ENCODE results near the gene TMEM132A. TPM values are rescaled to one million over a fixed set of nuclear protein-coding genes. Genes with fewer than 3 reads are reported as not detected.

TMEM132A gene
- polyA plus RNA-seq, 1 of the 3 experiments (the other 2 are of a cell fraction), result 66.9 TPM

- Histone ChIP-seq H3K4me2 (peak overlapping the region; percentile 99), H3K27ac (ENCODE audit: low read depth in 2 of 2, low read length in 1 of 2) (no peak overlapping the region), H3K27me3 (ENCODE audit: insufficient read depth) (no peaks in the 10 kb centered on the region), H3K9me2 (no peaks in the 10 kb centered on the region), H3F3A (replicated peaks; ENCODE audit: insufficient read depth) (no peaks in the 10 kb centered on the region), H2AFZ (ENCODE audit: low read depth) (no peak overlapping the region), H3K4me1 (ENCODE audit: control insufficient read depth in 1 of 2, insufficient read depth in 2 of 2, low read depth in 1 of 2, low read length in 1 of 2) (peaks cover 0 to 28% of the 10 kb centered on the region in 2 experiments; a peak in 3 of 4 replicates), H4K20me1 (ENCODE audit: insufficient read depth) (no peaks in the 10 kb centered on the region), H3K4me3 (ENCODE audit: low read depth in 2 of 2, low read length in 1 of 2) (peak overlapping the region; percentile 80 to 92; a peak in 3 of 4 replicates), H3K79me2 (ENCODE audit: insufficient read depth) (no peaks in the 10 kb centered on the region; the same call in 1 of the 2 replicates), H3K9me3 (no peaks in the 10 kb centered on the region), H3K36me3 (replicated peaks in 1 of 2; ENCODE audit: control insufficient read depth in 1 of 2, insufficient read depth in 2 of 2, low read length in 1 of 2) (peaks cover 0 to 39% of the 10 kb centered on the region in 2 experiments), H3K9ac (peak overlapping the region; percentile 6; the same call in 1 of the 2 replicates)
- ChIA-PET CTCF (interaction anchor here (1.9 kb wide), 1 partner anchor 10 kb away, joined by 6 read pairs; no protein-coding TSS in a partner anchor), POLR2A (no interaction called here)
- 49% methylated on average over 6 of the region's 6 CpGs for WGBS (ENCODE audit: low lambda C conversion rate)
- DNase-seq, result peak; percentile 34
- no peak for TF ChIP-seq EP300 (IDR thresholded peaks at IDR 0.05; ENCODE audit: borderline replicate concordance in 1 of 2, low read depth in 1 of 2, low read length in 1 of 2)
- no peak for TF ChIP-seq IRF3 (IDR thresholded peaks at IDR 0.05; ENCODE audit: low read depth, low read length)
- no peak for TF ChIP-seq ZBTB33 (IDR thresholded peaks at IDR 0.05; ENCODE audit: borderline replicate concordance, low read depth)
- no peak for TF ChIP-seq NRF1 (IDR thresholded peaks at IDR 0.05; ENCODE audit: low read depth, low read length)
- no peak for TF ChIP-seq GATA2 (CRISPR knock-in tag; IDR thresholded peaks at IDR 0.05)
- TF ChIP-seq ELF1 (IDR thresholded peaks at IDR 0.05), result no peak
- no peak for TF ChIP-seq RXRA (IDR thresholded peaks at IDR 0.05; ENCODE audit: borderline replicate concordance, low read depth)
- no peak for TF ChIP-seq USF1 (IDR thresholded peaks at IDR 0.05; ENCODE audit: borderline replicate concordance, low read depth)
- TF ChIP-seq, protein P1, sequence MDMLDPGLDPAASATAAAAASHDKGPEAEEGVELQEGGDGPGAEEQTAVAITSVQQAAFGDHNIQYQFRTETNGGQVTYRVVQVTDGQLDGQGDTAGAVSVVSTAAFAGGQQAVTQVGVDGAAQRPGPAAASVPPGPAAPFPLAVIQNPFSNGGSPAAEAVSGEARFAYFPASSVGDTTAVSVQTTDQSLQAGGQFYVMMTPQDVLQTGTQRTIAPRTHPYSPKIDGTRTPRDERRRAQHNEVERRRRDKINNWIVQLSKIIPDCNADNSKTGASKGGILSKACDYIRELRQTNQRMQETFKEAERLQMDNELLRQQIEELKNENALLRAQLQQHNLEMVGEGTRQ (IDR thresholded peaks at IDR 0.05; ENCODE audit: borderline replicate concordance, low read depth, low read length), result no peak
- no peak for TF ChIP-seq FOXJ3 (CRISPR knock-in tag; IDR thresholded peaks at IDR 0.05)
- TF ChIP-seq SIN3A (IDR thresholded peaks at IDR 0.05; ENCODE audit: borderline replicate concordance, low read depth, low read length), result no peak
- no peak for TF ChIP-seq TCF12 (IDR thresholded peaks at IDR 0.05)
- TF ChIP-seq FOXM1 (IDR thresholded peaks at IDR 0.05; ENCODE audit: low read depth), result no peak
Observed at GRCh38 chr11:60925868-60926267, 1.6 kb downstream of the TMEM132A start.
